NCI-H2107 treated with DMSO at 0.1 percent for 48 hours (cell line): Measurements from ENCODE around the gene BAIAP2L1.
A peak's percentile ranks its signal among the peaks of the same experiment; 100 is the strongest.

Experiments used
- DNase-seq: peaks from one replicate; lab custom pipeline; 2025; ENCODE audit not compliant: unreplicated experiment; lab: John Stamatoyannopoulos, UW

Gene BAIAP2L1

DNA sequence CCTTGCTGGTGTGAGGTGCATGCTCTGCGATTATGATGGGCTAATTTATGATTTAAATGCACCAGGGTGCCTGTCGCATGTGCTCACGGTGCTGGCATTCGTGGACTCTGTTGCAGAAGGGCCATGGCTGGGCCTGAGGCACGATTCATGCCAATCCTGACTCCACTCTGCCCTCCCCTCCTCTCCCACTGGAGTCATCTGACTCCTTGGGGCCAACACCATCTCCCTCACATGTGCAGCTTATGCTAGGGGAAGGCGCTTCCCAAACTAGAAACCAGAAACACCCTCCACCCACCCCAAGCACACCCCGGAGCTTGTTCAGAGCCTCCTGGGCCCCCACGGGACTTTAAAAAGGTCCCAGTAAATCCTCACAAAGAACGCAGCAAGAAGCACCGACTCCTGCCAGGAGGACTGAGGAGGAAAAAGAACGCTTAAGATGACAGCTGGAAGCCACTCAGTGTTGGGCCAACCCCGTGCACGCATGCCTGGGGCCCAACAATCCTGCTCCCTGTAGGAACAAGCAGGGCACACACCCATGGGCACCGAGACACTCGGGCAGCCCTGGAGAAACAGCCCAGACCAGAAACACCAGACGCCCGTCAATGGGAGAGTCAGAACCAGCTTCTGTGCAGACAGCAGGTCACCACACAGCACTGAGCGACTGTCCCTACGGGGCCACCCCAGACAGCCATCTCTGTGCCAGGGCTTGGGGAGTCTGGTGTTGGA, 105.3 kb downstream of the BAIAP2L1 start:
- no peak for DNase-seq

DNA sequence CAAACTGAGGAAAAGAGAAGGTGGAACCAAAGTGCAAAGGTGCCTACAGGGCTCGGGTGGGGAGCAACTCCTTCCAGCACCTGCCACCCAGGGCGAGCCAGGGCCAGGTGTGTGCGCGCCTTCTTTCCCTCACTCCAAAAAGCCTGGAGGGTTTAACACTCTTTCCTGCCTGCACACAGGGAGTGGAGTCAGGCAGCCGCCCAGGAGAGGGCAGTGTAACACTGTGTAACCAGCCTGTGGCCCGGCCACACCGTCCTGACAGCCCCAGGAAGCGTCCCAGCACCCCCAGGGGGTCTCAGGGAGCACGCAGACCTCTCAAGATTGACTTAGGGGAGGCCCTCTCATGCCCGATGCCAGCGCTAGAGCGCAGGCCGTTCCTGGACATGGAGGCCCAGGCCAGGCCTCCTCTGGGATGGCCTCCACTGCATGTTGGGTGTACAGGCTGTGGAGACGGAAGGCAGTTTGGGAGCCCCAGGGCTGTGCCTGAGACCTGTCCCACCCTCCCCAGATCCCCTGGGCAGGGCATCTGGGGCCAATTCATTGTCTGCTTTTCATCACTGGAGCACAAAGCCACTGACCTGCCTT, 106.0 kb downstream of the BAIAP2L1 start:
- peak; percentile 78 for DNase-seq

DNA sequence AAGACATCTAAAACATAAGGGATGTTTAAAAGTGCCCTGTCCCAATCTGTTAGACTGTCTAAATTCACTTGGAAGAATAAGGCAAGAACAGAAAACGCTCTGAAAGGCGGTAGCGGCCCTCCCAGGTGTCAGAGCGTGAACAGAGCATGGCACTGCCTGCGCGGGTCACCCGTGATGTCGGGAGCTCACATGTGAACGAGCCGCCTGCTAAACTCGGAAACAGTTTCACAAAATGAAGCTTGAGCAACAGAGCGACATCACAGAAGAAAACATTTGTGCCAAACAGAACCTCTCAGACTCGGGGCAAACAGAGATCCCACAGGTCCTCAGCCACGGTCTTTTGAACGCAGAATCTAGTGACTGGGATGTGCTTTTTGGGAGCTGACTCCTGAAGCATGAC, 106.6 kb downstream of the BAIAP2L1 start:
- no peak for DNase-seq

DNA sequence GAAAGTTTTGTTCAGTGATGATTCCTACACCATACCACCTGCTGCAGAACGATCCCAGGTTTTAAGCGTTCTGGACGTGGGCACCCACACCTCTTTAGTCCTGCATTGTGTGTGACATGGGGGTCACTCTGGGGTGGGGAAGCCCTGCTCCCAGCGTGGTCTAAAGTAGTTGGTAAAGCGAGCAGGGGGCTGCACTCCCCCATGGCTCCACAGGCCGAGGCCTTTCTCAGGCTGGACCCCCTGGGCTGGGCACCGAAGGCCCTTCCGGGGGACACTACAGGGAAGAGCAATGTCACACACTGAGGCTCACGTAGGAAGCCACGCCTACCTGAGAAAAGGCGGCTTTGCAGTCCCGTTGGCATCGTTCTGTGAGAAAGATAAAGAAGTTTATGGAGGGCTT, 107.1 kb downstream of the BAIAP2L1 start:
- DNase-seq, result no peak

DNA sequence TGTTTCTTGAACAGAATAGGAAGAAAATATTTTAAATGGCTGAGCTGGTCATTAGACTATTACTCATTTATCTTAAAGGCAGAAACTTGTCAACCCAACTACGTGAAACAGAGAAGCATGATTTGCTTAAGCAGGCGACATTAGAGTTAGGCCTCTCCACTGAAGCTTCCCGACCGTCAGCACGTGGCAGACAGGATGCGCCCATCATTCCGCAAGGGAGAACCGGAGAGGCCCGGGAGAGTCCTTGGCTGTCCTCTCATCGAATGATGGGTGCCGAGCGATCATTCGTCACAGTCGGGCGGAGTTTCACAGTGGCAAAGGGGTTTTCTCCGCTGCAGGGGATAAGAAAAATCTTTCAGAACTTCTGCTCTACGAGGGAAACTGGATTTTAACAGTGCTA, 107.6 kb downstream of the BAIAP2L1 start:
- no peak for DNase-seq

DNA sequence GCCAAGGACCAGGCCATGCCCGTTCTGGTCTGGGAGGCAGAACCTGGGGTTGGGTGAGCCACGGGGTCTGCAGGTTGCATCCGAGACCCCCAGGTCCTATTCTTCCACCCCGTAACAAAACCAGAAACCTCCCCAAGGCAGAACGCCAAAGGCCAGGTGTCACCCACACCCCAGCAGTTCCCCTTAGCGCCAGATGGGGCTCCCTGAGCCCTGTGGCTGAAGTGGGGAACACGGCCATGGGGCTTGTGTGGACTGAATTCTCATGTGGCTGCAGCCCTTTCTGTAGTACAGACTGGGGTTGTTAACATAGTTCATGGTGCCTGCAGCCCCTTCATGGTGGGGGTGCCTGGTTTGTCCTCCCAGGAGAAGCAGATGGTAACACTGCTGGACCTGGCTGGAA, 109.2 kb downstream of the BAIAP2L1 start:
- DNase-seq, result no peak

DNA sequence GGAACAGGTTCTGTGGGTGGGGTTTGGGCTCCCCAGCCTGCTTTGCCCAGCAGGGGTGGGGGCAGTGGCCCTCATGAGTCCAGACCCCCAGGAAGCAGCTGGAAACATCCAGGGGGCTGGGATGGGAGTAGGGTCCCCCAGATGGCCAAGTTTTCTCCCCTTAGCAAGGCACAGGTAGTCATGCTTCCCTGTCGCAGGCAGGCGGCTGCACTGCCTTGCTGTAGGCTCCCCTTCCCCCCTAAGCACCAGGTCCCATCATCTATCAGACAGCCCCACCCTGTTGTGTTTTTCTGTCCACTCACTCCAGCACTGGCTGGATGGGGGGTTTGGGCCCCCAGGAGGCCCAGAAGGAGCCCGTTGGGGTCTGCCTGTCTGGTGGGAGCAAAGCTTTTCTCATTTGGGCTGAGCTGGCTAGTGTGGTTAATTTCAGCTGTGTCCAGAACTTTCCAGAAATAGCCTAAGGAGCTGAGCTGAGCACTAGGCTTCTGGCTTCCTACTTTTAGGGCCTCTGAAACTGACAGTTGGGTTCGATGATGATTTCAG, 111.5 kb downstream of the BAIAP2L1 start:
- DNase-seq, result no peak

DNA sequence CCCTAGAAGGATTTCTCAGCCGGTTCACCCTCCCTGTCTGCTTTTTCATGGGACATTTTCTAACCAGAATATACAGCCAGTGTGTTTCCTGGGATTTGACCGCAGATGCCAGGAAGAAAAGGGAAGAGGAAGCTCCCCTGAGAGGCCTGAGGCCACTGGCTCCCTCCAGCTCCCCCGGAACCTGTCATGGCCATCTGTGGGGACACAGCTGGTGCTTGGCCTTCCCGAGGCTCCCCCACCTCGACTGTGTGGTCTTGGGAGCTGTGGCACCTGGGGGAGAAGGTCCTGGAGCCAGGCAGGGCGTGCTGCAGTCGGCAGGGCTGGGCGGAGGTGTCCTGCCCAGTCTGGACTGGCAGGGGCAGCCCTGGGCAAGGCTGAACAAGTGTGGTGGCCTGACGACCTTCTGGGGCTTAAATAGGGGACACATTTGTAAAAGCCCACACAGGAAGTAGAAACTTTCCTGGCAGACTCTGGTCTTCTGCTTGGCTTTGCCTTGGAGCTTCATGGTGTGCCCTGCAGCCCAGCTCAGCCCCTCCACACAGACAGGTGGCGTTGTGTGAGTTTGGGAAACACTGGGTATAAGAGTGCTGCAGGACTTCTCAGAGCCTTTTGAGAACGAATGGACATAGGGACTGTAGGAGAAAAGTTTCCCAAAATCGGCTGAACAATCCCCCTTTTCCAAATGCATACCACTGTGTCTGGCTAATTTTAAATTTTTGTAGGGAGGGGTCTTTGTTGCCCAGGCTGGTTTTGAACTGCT, 112.6 kb downstream of the BAIAP2L1 start:
- no peak for DNase-seq

DNA sequence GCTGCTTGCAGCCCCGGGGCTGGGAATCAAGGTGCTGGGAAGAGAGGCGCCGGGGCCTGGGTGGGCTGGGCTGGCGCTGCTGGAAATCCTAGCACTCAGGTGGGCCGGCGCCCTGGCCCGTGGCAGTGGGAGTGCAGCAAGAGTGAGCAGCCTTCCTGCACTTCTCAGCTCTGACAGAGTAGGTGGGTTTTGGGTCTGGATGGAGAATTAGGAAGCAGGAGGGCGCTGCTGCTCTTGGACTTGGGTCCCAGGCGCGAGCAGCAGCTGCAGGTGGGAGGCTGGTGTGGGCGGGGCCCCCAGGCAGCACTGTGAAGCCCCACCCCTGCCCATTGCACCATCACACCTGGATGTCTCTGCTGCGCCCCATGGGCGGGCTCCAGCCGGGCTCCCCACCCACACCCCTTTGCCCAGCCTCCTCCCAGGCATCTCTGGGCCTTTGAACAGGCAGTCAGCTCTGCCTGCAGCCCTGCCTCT, 113.4 kb downstream of the BAIAP2L1 start:
- peak; percentile 75 for DNase-seq

DNA sequence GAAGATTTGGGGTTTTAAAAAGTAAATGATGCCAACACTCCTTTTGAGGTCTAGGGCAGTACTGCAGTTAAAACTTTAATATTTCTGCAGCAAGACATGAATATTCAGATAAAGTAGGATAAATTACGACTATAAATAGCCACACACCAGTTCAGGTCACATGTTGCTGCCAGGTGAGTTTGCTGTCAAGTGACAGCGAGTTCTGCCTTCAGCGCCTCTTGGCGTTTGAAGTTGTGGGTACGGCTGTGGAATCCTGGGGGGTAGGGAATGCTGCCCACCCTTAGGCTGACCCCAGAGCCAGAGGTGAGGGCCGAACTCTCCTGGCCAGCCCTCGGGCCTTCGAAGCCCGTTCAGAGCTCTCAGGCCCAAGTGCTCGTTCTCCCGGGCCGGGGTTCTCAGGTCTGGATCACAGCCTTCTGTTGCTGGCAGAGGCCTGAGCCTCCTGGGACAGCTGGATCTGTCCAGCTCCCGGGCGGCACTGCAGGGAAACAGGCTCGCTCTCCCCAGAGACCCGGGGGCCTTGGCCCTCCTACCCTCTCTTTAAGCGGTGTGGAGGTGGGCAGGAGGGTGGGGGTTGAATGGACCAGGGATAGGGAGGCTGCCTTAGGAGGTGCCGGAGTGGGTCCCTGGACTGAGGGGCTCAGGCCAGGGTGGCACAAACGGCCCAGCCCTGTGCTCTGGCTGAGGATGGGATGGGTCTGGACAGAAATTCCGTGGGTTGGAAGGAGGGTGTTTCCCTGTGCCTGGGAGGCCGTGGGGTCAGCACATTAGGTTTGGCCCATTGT, 114.0 kb downstream of the BAIAP2L1 start:
- no peak for DNase-seq

DNA sequence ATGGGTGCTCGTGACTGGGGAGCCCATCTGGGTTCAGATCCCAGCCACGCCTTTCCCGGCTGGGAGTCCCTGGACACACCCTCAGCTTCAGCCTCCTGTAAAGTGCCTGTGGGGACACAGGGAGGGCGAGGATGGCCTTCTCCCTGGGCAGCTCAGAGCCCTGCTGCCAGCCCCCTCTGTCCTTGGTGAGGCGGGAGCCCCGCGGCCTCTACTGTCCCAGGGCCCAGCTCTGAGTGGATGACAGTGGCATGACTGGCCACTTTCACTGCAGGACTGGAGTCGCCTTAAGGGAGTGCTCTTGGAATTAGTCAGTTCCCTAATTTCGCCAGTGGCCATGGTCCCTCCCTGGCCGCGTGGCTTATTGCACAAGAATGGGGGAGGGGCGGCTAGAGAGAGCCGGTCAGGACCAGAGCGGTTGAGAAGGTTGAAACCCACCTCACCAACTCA, 114.8 kb downstream of the BAIAP2L1 start:
- no peak for DNase-seq

DNA sequence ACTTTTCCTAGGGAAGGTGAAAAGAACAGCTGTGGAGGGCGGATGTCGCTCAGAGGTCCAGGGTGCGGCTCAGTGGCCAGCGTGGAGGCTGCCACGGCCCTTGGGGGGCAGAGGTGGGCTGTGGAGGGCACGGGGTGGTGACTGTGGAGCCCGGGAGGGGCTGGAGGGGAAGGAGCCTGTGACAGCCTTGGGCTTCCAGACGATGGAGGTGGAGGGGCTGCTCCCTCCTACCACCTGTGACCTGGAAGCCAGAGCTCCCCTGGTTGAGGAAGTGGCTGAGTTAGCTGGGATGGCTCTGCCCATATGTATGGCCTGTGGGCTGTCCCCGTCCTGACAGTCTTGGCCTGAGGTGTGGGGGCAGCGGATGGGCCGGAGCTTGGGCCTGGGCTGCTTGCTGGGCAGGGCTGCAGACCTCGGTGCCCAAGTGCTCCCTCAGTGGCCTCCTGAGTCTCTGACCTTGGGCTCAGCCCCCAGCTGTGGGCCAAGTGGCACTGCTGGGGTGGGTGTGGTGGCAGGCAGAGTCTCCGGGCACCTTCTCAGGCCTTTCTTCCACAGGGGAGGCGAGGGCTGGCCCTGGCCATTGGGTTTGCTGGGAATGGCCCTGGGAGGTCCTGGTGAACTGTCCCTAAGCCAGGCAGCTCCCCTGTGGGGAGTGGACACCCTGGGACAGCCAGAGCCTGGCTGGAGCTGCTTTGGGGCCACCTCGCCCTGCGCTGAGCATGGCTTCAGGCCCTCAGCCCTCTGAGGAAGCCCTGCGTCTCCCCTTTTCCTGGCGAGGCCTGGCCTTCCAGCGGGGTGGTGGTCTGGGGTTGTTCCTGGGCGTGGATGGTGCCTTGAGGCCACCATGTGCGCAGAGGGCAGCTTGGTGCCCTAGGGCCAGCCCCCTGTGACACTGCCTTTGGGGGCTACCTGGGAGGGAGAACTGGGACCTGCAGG, 115.5 kb downstream of the BAIAP2L1 start:
- no peak for DNase-seq

DNA sequence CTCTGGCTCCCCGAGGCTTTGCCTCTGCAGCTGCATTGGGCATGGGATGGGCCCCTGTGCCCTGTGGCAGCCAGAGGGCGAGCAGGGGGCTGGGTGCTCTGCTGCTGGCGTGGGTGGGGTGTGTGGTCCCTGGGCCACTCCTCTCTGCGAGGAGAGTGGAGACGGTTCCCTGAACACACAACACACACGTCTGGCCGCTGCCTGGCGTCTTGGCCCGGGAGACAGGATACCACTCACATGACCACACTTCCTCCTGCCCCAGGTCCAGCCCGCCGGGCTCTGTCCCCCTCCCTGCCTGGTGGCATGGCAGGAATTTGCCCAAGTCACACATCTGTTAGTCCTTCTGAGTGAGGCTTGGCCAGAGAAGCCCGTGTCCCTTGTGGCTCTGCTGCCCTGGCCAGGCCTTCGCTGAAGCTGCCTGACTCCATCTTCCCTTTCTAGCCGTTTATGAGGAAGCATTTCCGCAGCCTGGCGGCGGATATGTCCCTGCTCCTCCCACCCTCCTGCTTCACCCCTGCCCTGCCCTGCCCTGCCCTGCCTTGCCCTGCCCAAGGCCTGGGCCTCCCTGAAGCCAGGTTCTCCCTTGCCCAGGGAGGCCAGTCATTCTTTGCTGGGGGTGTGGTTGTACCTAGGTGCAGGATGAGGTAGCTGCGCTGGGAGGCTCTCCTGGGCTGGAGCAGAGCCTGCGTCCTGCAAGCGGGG, 116.4 kb downstream of the BAIAP2L1 start:
- no peak for DNase-seq

DNA sequence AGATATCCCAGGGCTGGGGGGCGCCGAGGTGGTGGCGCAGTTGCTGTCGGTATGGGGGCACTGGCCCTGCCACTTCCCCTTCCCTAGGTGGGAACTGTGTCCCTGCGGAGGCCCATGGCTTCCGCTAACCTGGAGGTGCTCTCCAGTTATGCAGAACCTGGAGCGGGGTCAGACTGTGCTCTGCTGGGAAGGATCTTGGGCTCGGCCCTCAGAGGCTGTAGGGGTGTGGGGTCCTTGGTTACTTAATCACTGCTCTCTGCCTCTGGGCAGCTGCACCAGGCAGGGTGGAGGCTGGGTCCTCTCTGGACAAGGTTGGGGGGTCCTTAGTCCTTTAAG, 117.0 kb downstream of the BAIAP2L1 start:
- DNase-seq, result no peak

DNA sequence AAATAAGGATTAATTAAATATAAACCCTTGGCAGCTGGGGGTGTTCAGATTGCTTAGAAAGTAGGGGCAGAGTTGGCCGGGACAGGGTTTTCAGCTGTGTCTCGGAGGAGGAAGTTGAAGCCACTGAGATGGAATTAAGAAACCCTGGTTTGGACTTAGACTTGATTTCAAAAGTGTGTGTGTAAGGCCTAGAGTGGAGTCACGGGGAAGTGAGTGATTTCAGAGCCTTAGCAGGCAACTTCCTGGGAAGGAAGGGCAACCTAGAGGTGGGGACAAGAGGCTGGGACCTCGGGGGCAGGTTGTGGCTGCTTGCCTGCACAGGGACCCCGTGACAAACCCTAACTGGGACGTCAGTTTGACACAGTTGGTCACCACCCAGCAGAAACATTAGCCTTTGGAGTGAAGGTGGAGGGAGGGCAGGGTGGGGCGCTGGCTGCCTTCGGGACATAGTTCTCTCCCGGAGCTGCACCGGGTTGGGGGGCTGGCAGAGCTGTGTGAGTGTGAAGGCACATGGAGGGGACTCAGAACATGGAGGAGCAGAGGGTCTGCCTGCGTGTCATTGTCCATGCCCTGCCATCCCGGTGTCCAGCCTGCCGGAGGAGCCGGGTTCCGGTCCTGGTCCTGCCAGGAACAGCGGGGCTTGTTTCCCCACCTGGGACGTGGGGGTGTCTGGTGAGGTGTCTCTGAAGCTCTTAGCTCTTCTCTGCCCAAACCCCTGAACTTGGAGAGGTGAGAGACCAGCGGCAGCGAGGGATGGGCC, 117.6 kb downstream of the BAIAP2L1 start:
- DNase-seq, result no peak

DNA sequence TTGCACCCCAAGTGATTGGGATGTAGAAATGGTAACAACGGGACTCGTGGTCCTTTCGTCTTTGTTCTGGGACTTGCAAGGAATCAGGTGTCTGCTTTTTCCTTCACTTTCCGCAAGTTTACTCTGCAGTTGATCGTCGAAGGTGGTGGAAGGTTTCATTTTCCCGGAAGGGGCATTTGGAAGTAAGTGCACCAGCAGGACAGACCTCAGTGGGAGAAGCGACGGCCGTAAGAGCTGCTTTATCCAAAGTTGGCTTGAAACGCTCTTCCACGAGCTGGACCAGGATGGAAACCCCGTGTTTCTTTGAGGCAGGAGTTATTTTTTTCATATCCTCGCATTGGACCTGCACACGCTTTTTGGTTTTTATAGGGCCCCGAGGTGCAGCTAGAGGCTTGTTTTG, 118.2 kb downstream of the BAIAP2L1 start:
- no peak for DNase-seq

DNA sequence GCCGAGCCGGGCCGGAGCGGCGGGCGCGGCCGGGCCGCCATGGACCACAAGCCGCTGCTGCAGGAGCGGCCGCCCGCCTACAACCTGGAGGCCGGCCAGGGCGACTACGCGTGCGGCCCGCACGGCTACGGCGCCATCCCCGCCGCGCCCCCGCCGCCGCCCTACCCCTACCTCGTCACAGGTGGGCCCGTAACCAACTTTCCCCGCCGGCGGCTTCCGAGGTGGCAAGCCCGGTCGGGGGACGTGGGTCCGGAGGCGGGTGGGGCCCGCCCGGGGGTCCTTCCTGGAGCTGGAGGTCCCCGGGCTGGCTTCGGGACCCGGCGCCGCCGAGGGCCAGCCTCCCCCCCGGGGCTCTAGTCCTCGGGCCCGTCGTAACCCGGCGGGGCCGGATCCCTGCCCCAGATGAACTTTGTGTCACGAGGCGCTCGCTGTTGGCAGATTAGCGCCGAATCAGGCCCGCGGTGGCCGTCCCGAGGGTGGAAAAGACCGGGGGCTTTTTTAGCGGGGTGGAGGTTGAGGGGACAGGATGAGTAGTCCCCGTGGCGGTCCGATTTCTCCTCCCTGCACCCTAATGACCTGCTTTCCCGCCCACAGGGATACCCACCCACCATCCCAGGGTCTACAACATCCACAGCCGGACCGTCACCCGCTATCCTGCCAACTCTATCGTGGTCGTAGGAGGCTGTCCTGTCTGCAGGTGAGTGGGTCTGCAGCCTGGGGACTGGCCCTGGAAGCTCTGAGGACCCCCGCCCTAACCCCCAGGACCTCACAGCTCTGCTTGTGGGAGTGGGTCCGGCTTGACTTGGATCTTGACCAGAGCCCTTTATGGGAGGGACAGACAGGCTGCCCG, 118.9 kb downstream of the BAIAP2L1 start:
- DNase-seq, result no peak
